NOMO-1 (cell line): ENCODE measurements around the gene ALPK1.

ENCODE experiments used
- DNase-seq, 2 experiments: peaks; one replicate each; lab custom pipeline; 2025; ENCODE audit not compliant: unreplicated experiment in 2 of 2; lab: John Stamatoyannopoulos, UW

The ALPK1 gene

GRCh38 chr4:112325530-112325929, 28.4 kb downstream of the ALPK1 start:
- no peak for DNase-seq

GRCh38 chr4:112327965-112328733, 31.0 kb downstream of the ALPK1 start:
- peak in 1 of 2 experiments; percentile 23 for DNase-seq

- no peak for DNase-seq
Measured at GRCh38 chr4:112328734-112329130, 31.6 kb downstream of the ALPK1 start.

GRCh38 chr4:112329672-112330375, 32.7 kb downstream of the ALPK1 start:
- peak; percentile 8 to 44 for DNase-seq

- no peak for DNase-seq
Measured at GRCh38 chr4:112330921-112331320, 33.8 kb downstream of the ALPK1 start.

GRCh38 chr4:112332398-112332797, 35.2 kb downstream of the ALPK1 start:
- DNase-seq: no peak

GRCh38 chr4:112340023-112340422, 42.9 kb downstream of the ALPK1 start:
- DNase-seq: no peak

- DNase-seq: no peak
Measured at GRCh38 chr4:112341033-112341432, 43.9 kb downstream of the ALPK1 start.

GRCh38 chr4:112343330-112344080, 46.3 kb downstream of the ALPK1 start:
- no peak for DNase-seq

GRCh38 chr4:112348488-112349158, 51.5 kb downstream of the ALPK1 start:
- DNase-seq: no peak

- DNase-seq: no peak
Measured at GRCh38 chr4:112352736-112353135, 55.6 kb downstream of the ALPK1 start.

- no peak for DNase-seq
Measured at GRCh38 chr4:112355662-112356061, 58.5 kb downstream of the ALPK1 start.

GRCh38 chr4:112357453-112357852, 60.3 kb downstream of the ALPK1 start:
- no peak for DNase-seq

GRCh38 chr4:112357897-112358296, 60.7 kb downstream of the ALPK1 start:
- DNase-seq: no peak

GRCh38 chr4:112358415-112358814, 61.2 kb downstream of the ALPK1 start:
- no peak for DNase-seq

GRCh38 chr4:112358952-112359749, 62.0 kb downstream of the ALPK1 start:
- no peak for DNase-seq

GRCh38 chr4:112361181-112361791, 64.1 kb downstream of the ALPK1 start:
- DNase-seq: no peak

GRCh38 chr4:112370466-112370865, 73.3 kb downstream of the ALPK1 start:
- no peak for DNase-seq

- DNase-seq: no peak
Measured at GRCh38 chr4:112371361-112371760, 74.2 kb downstream of the ALPK1 start.

- no peak for DNase-seq
Measured at GRCh38 chr4:112374850-112375249, 77.7 kb downstream of the ALPK1 start.
